ENCODE measurements around the gene ZNHIT2. TPM values are rescaled to one million over a fixed set of nuclear protein-coding genes. Genes with fewer than 3 reads are reported as not detected.

The ZNHIT2 gene
- total RNA-seq, 4 donors from 2014 or later: 7.5 to 24.4 (median 18.0) TPM

- intact Hi-C loops (cut with DNase I): no loop called here
Observed at GRCh38 chr11:65085446-65085845, 32.1 kb downstream of the ZNHIT2 start.

GRCh38 chr11:65084598-65085375 lies 32.7 kb downstream of the ZNHIT2 start:
- DNase-seq (ENCODE audit: extremely low spot score): no peak
- peak overlapping the region; percentile 64 to 93 (median 83) for H3K4me3 ChIP-seq
- peak overlapping the region; percentile 90 to 97 (median 92) for H3K27ac ChIP-seq (replicated peaks in 1 of 4)
- no peaks in the 10 kb centered on the region for H3K9me3 ChIP-seq
- H3K27me3 ChIP-seq: no peaks in the 10 kb centered on the region
- H3K4me1 ChIP-seq: peaks cover 17 to 24% (median 21%) of the 10 kb centered on the region in 4 donors
- TF ChIP-seq CTCF (IDR thresholded peaks at IDR 0.05) (no peak), EP300 (IDR thresholded peaks at IDR 0.05) (no peak), POLR2AphosphoS5 (IDR thresholded peaks at IDR 0.05) (no peak), POLR2A (IDR thresholded peaks at IDR 0.05; ENCODE audit: low read depth) (no peak)
- intact Hi-C loops (cut with DNase I): loop anchor here (1.0 to 5.0 kb wide), 3 partner anchors 12 to 72 kb away; partner anchors contain the start of genes ARL2 and VPS51
- 49% methylated on average over 22 of the region's 23 CpGs for WGBS
- peaks cover 22 to 48% (median 47%) of the 10 kb centered on the region in 4 donors for H3K36me3 ChIP-seq

More at GRCh38 chr11:65085446-65085845, 32.1 kb downstream of the ZNHIT2 start:
- Histone ChIP-seq H3K9me3 (no peaks in the 10 kb centered on the region), H3K4me1 (peaks cover 17 to 24% (median 21%) of the 10 kb centered on the region in 4 donors), H3K36me3 (peaks cover 22 to 51% (median 50%) of the 10 kb centered on the region in 4 donors), H3K4me3 (no peak overlapping the region), H3K27me3 (no peaks in the 10 kb centered on the region), H3K27ac (replicated peaks in 1 of 4) (no peak overlapping the region)
- TF ChIP-seq POLR2AphosphoS5 (IDR thresholded peaks at IDR 0.05) (no peak), CTCF (IDR thresholded peaks at IDR 0.05) (no peak), EP300 (IDR thresholded peaks at IDR 0.05) (no peak), POLR2A (IDR thresholded peaks at IDR 0.05; ENCODE audit: low read depth) (no peak)
- 90% methylated on average over 4 of the region's 4 CpGs for WGBS
- no peak for DNase-seq (ENCODE audit: extremely low spot score)

- peak within 1 kb of the TSS; percentile 90 to 97 (median 92) for H3K27ac ChIP-seq (replicated peaks in 1 of 4)
- H3K9me3 ChIP-seq: no peaks in the 10 kb centered on the region
- no peak for TF ChIP-seq POLR2A (IDR thresholded peaks at IDR 0.05; ENCODE audit: low read depth)
- TF ChIP-seq EP300 (IDR thresholded peaks at IDR 0.05): no peak
- peak in 1 of 3 experiments; percentile 28 for TF ChIP-seq CTCF (IDR thresholded peaks at IDR 0.05)
- TF ChIP-seq POLR2AphosphoS5 (IDR thresholded peaks at IDR 0.05): peak; percentile 96 to 99
- peaks cover 22 to 41% (median 40%) of the 10 kb centered on the region in 4 donors for H3K36me3 ChIP-seq
- peak within 1 kb of the TSS; percentile 64 to 93 (median 83) for H3K4me3 ChIP-seq
- peaks cover 17 to 24% (median 21%) of the 10 kb centered on the region in 4 donors for H3K4me1 ChIP-seq
- under 1% methylated on average over 68 of the region's 79 CpGs for WGBS
- no peaks in the 10 kb centered on the region for H3K27me3 ChIP-seq
- intact Hi-C loops (cut with DNase I): loop anchor here (1.0 to 5.0 kb wide), 3 partner anchors 12 to 72 kb away; partner anchors contain the start of genes ARL2 and VPS51
- peak; percentile 99 for DNase-seq (ENCODE audit: extremely low spot score)
Observed at GRCh38 chr11:65083834-65084597, 33.5 kb downstream of the ZNHIT2 start, which contains the start of the genes CDCA5 and ZFPL1. TSS of gene CDCA5 (minus strand) at chr11:65084040. CDS start at chr11:65083978, 62 bp downstream. TSS of gene ZFPL1 (plus strand) at chr11:65084222. CDS start at chr11:65084699, 477 bp downstream.

GRCh38 chr11:65083134-65083833 lies 34.2 kb downstream of the ZNHIT2 start:
- TF ChIP-seq POLR2AphosphoS5 (IDR thresholded peaks at IDR 0.05) (no peak), EP300 (IDR thresholded peaks at IDR 0.05) (no peak), CTCF (IDR thresholded peaks at IDR 0.05) (no peak), POLR2A (IDR thresholded peaks at IDR 0.05; ENCODE audit: low read depth) (no peak)
- 7% methylated on average over 13 of the region's 13 CpGs for WGBS
- Histone ChIP-seq H3K36me3 (peaks cover 15 to 34% (median 32%) of the 10 kb centered on the region in 4 donors), H3K27ac (replicated peaks in 1 of 4) (peak overlapping the region; percentile 90 to 97 (median 92)), H3K4me3 (peak overlapping the region; percentile 64 to 93 (median 83)), H3K27me3 (no peaks in the 10 kb centered on the region), H3K9me3 (no peaks in the 10 kb centered on the region), H3K4me1 (peaks cover 17 to 24% (median 21%) of the 10 kb centered on the region in 4 donors)
- intact Hi-C loops (cut with DNase I): loop anchor here (5.0 kb wide), 2 partner anchors 36 to 71 kb away; partner anchors contain the start of gene ARL2
- DNase-seq (ENCODE audit: extremely low spot score): no peak
